ENCODE measurements around the gene ROBO2.

ROBO2 gene

GRCh38 chr3:77072232-77072631 is 32.3 kb downstream of the ROBO2 start:
- no peak overlapping the region for H3K4me3 ChIP-seq (ENCODE audit: extremely low read depth, insufficient read depth, low read length, poor library complexity, severe bottlenecking)
- 60 to 100% methylated on average over 1 of the region's 1 CpG for WGBS, 2 experiments (ENCODE audit: insufficient coverage in 2 of 2)
- H3K27ac ChIP-seq (ENCODE audit: low read depth, low read length, severe bottlenecking): no peak overlapping the region

GRCh38 chr3:77078279-77078678 is 38.4 kb downstream of the ROBO2 start:
- 100% methylated on average over 2 of the region's 2 CpGs; no CpG with 5 or more reads in 1 of the 2 experiments for WGBS, 2 experiments (ENCODE audit: insufficient coverage in 2 of 2)
- H3K27ac ChIP-seq (ENCODE audit: low read depth, low read length, severe bottlenecking): no peak overlapping the region
- no peaks in the 10 kb centered on the region for H3K9me3 ChIP-seq (ENCODE audit: control insufficient read depth, low read length)
- H3K4me3 ChIP-seq (ENCODE audit: extremely low read depth, insufficient read depth, low read length, poor library complexity, severe bottlenecking): no peak overlapping the region
- H3K36me3 ChIP-seq (ENCODE audit: control insufficient read depth, insufficient read depth, low read length): no peaks in the 10 kb centered on the region
- no peaks in the 10 kb centered on the region for H3K4me1 ChIP-seq (ENCODE audit: control insufficient read depth, insufficient read depth, low read length, poor library complexity, severe bottlenecking)

More at GRCh38 chr3:77072232-77072631, 32.3 kb downstream of the ROBO2 start:
- no peaks in the 10 kb centered on the region for H3K9me3 ChIP-seq (ENCODE audit: control insufficient read depth, low read length)
- H3K4me1 ChIP-seq (ENCODE audit: control insufficient read depth, insufficient read depth, low read length, poor library complexity, severe bottlenecking): no peaks in the 10 kb centered on the region
- no peaks in the 10 kb centered on the region for H3K36me3 ChIP-seq (ENCODE audit: control insufficient read depth, insufficient read depth, low read length)

DNA sequence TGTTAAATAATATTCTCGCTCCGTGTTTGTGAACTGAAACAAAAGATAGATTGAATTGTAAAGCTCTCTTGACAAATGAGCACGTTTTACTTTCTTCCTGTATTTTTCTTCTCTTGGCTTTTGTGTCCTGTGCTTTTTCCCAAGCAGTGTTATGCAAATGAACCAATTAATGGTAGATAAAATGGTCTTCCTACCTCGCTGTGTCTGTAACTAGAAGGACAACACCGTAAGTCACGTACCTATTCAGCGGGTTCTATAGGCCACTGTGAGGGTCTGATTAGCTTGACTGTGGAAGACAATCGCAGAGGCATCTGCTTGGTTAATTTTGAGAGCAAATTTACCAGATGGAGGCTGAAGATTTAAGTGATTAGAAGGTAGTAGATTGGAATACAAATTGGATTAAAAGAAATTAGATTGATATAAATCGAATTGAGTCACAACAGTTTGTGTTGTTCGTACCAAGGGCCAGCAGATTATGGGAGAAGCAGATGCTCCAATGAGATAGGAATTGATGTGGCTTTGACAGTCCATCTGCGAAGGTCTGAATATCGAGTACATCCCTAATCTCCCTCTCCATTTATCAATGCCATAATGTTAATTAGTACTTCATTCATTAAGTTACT is 40.2 kb downstream of the ROBO2 start:
- Histone ChIP-seq H3K9me3 (ENCODE audit: control insufficient read depth, low read length) (no peaks in the 10 kb centered on the region), H3K4me3 (ENCODE audit: extremely low read depth, insufficient read depth, low read length, poor library complexity, severe bottlenecking) (no peak overlapping the region), H3K27ac (ENCODE audit: low read depth, low read length, severe bottlenecking) (no peak overlapping the region), H3K4me1 (ENCODE audit: control insufficient read depth, insufficient read depth, low read length, poor library complexity, severe bottlenecking) (no peaks in the 10 kb centered on the region), H3K36me3 (ENCODE audit: control insufficient read depth, insufficient read depth, low read length) (no peaks in the 10 kb centered on the region)
- WGBS, 2 experiments (ENCODE audit: insufficient coverage in 2 of 2): 61 to 70% methylated on average over 7 to 10 of the region's 12 CpGs

GRCh38 chr3:77081240-77081661 is 41.4 kb downstream of the ROBO2 start:
- H3K9me3 ChIP-seq (ENCODE audit: control insufficient read depth, low read length): no peaks in the 10 kb centered on the region
- no peak overlapping the region for H3K27ac ChIP-seq (ENCODE audit: low read depth, low read length, severe bottlenecking)
- H3K36me3 ChIP-seq (ENCODE audit: control insufficient read depth, insufficient read depth, low read length): no peaks in the 10 kb centered on the region
- WGBS, 2 experiments (ENCODE audit: insufficient coverage in 2 of 2): 90 to 93% methylated on average over 3 of the region's 3 CpGs
- H3K4me3 ChIP-seq (ENCODE audit: extremely low read depth, insufficient read depth, low read length, poor library complexity, severe bottlenecking): no peak overlapping the region
- H3K4me1 ChIP-seq (ENCODE audit: control insufficient read depth, insufficient read depth, low read length, poor library complexity, severe bottlenecking): no peaks in the 10 kb centered on the region

DNA sequence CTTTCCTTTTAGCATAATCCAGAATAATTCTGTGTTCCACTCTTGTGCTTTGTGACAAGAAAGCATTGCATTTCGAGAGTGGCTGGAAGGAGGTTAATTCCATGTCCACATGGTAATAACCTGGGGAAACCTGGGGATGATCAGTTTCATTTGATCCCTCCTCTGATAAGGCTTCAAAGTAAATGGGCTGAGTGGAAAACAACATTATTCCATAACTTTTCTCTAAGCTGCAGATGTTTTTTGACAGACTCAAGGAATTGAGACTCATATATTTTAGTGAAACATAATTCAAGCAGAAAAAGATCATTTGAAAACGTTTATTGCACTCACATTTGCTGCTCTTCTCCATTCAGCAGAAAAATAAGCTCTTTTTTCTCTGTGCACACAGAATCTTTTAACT is 44.6 kb downstream of the ROBO2 start:
- Histone ChIP-seq H3K4me1 (ENCODE audit: control insufficient read depth, insufficient read depth, low read length, poor library complexity, severe bottlenecking) (no peaks in the 10 kb centered on the region), H3K27ac (ENCODE audit: low read depth, low read length, severe bottlenecking) (no peak overlapping the region), H3K4me3 (ENCODE audit: extremely low read depth, insufficient read depth, low read length, poor library complexity, severe bottlenecking) (no peak overlapping the region), H3K9me3 (ENCODE audit: control insufficient read depth, low read length) (no peaks in the 10 kb centered on the region), H3K36me3 (ENCODE audit: control insufficient read depth, insufficient read depth, low read length) (no peaks in the 10 kb centered on the region)
- 100% methylated on average over 1 of the region's 2 CpGs; no CpG with 5 or more reads in 1 of the 2 experiments for WGBS, 2 experiments (ENCODE audit: insufficient coverage in 2 of 2)

GRCh38 chr3:77086408-77086807 is 46.5 kb downstream of the ROBO2 start:
- 86 to 87% methylated on average over 1 to 3 of the region's 6 CpGs for WGBS, 2 experiments (ENCODE audit: insufficient coverage in 2 of 2)
- no peak overlapping the region for H3K4me3 ChIP-seq (ENCODE audit: extremely low read depth, insufficient read depth, low read length, poor library complexity, severe bottlenecking)

DNA sequence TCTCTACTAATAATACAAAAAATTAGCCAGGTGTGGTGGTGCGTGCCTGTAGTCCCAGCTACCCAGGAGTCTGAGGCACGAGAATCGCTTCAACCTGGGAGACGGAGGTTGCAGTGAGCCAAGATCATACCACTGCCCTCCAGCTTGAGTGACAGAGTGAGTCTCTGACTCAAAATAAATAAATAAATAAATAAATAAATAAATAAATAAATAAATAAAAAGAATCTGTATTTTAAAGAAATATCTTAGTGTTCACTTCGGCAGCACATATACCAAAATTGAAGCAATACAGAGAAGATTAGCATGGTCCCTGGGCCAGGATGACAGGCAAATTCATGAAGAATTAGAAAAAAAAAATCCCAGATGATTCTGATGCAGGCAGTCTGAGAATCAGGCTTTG is 51.9 kb downstream of the ROBO2 start:
- no peak overlapping the region for H3K4me3 ChIP-seq (ENCODE audit: extremely low read depth, insufficient read depth, low read length, poor library complexity, severe bottlenecking)
- WGBS, 2 experiments (ENCODE audit: insufficient coverage in 2 of 2): 100% methylated on average over 2 to 3 of the region's 5 CpGs
- no peak overlapping the region for H3K27ac ChIP-seq (ENCODE audit: low read depth, low read length, severe bottlenecking)
- H3K36me3 ChIP-seq (ENCODE audit: control insufficient read depth, insufficient read depth, low read length): no peaks in the 10 kb centered on the region
- no peaks in the 10 kb centered on the region for H3K9me3 ChIP-seq (ENCODE audit: control insufficient read depth, low read length)
- no peaks in the 10 kb centered on the region for H3K4me1 ChIP-seq (ENCODE audit: control insufficient read depth, insufficient read depth, low read length, poor library complexity, severe bottlenecking)

More at GRCh38 chr3:77086408-77086807, 46.5 kb downstream of the ROBO2 start:
- Histone ChIP-seq H3K9me3 (ENCODE audit: control insufficient read depth, low read length) (no peaks in the 10 kb centered on the region), H3K4me1 (ENCODE audit: control insufficient read depth, insufficient read depth, low read length, poor library complexity, severe bottlenecking) (no peaks in the 10 kb centered on the region), H3K36me3 (ENCODE audit: control insufficient read depth, insufficient read depth, low read length) (no peaks in the 10 kb centered on the region), H3K27ac (ENCODE audit: low read depth, low read length, severe bottlenecking) (no peak overlapping the region)

DNA sequence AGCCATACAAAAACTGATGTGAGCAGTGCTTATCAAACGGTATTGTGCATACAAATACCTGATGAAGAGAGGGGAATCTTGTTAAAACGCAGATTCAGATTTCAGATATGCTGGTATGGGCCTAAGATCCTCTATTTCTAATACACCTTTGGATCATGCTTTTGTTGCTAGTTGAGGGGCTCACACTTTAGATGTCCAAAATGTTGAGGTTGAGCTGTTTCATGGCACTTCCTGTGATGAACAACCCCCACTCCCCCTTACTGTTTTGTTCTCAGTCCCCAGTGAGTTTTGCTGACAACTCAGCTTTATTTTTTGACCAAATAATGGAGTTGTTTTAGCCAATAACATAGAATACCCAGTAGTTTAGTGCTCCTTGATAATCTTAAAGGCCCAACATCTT is 53.2 kb downstream of the ROBO2 start:
- 86% methylated on average over 2 of the region's 2 CpGs; no CpG with 5 or more reads in 1 of the 2 experiments for WGBS, 2 experiments (ENCODE audit: insufficient coverage in 2 of 2)
- no peaks in the 10 kb centered on the region for H3K9me3 ChIP-seq (ENCODE audit: control insufficient read depth, low read length)
- no peak overlapping the region for H3K4me3 ChIP-seq (ENCODE audit: extremely low read depth, insufficient read depth, low read length, poor library complexity, severe bottlenecking)

GRCh38 chr3:77096145-77096544 is 56.2 kb downstream of the ROBO2 start:
- H3K9me3 ChIP-seq (ENCODE audit: control insufficient read depth, low read length): no peaks in the 10 kb centered on the region
- no peaks in the 10 kb centered on the region for H3K36me3 ChIP-seq (ENCODE audit: control insufficient read depth, insufficient read depth, low read length)
- WGBS, 2 experiments (ENCODE audit: insufficient coverage in 2 of 2): 100% methylated on average over 1 of the region's 1 CpG; no CpG with 5 or more reads in 1 of the 2 experiments
- no peak overlapping the region for H3K27ac ChIP-seq (ENCODE audit: low read depth, low read length, severe bottlenecking)
- H3K4me3 ChIP-seq (ENCODE audit: extremely low read depth, insufficient read depth, low read length, poor library complexity, severe bottlenecking): no peak overlapping the region
- H3K4me1 ChIP-seq (ENCODE audit: control insufficient read depth, insufficient read depth, low read length, poor library complexity, severe bottlenecking): no peaks in the 10 kb centered on the region

More for the DNA sequence above, 53.2 kb downstream of the ROBO2 start:
- Histone ChIP-seq H3K36me3 (ENCODE audit: control insufficient read depth, insufficient read depth, low read length) (no peaks in the 10 kb centered on the region), H3K4me1 (ENCODE audit: control insufficient read depth, insufficient read depth, low read length, poor library complexity, severe bottlenecking) (no peaks in the 10 kb centered on the region), H3K27ac (ENCODE audit: low read depth, low read length, severe bottlenecking) (peak overlapping the region; percentile 26)

- Histone ChIP-seq H3K36me3 (ENCODE audit: control insufficient read depth, insufficient read depth, low read length) (no peaks in the 10 kb centered on the region), H3K4me3 (ENCODE audit: extremely low read depth, insufficient read depth, low read length, poor library complexity, severe bottlenecking) (no peak overlapping the region)
- WGBS, 2 experiments (ENCODE audit: insufficient coverage in 2 of 2): 93 to 97% methylated on average over 5 to 8 of the region's 12 CpGs
Observed at GRCh38 chr3:77096966-77097890, 57.3 kb downstream of the ROBO2 start.

More at GRCh38 chr3:77096966-77097890, 57.3 kb downstream of the ROBO2 start:
- H3K4me1 ChIP-seq (ENCODE audit: control insufficient read depth, insufficient read depth, low read length, poor library complexity, severe bottlenecking): no peaks in the 10 kb centered on the region
- H3K9me3 ChIP-seq (ENCODE audit: control insufficient read depth, low read length): no peaks in the 10 kb centered on the region
- H3K27ac ChIP-seq (ENCODE audit: low read depth, low read length, severe bottlenecking): no peak overlapping the region

All from mesodermal cell (in vitro differentiated cells).